SJSA1 (cell line): ENCODE results near the gene LTC4S. TPM values are rescaled to one million over a fixed set of nuclear protein-coding genes. Genes with fewer than 3 reads are reported as not detected.
"Not testable (repeated sequence)": the region's sequence is repeated elsewhere in the genome, so short reads cannot be mapped to it uniquely, and the experiment has no call there.

Experiments used
- DNase-seq, 2 experiments: peaks; one replicate each; pipeline ENCODE4 v3.0.0-alpha.2; 2015 to 2020; ENCODE audit warnings: low spot score in 2 of 2, low read depth in 1 of 2
- H3K27ac ChIP-seq: fragments of 250-450 bp; sonication (Bioruptor Pico); 2 replicates; pipeline ENCODE4 v1.5.1; 2020; ENCODE audit warnings: mild to moderate bottlenecking, moderate library complexity
- H3K27me3 ChIP-seq: fragments of 250-450 bp; sonication (Bioruptor Pico); replicated peaks from 2 replicates; pipeline ENCODE4 v1.5.1; 2020; ENCODE audit warnings: mild to moderate bottlenecking, moderate library complexity
- H3K36me3 ChIP-seq: fragments of 250-450 bp; sonication (Bioruptor Pico); 2 replicates; pipeline ENCODE4 v1.5.1; 2020; ENCODE audit warnings: mild to moderate bottlenecking
- H3K4me1 ChIP-seq: fragments of 250-450 bp; sonication (Bioruptor Pico); replicated peaks from 2 replicates; pipeline ENCODE4 v1.6.1; 2021; ENCODE audit warnings: mild to moderate bottlenecking
- H3K4me3 ChIP-seq: fragments of 250-450 bp; sonication (Bioruptor Pico); 2 replicates; pipeline ENCODE4 v1.5.1; 2020; ENCODE audit warnings: mild to moderate bottlenecking
- H3K9me3 ChIP-seq: fragments of 250-450 bp; sonication (Bioruptor Pico); replicated peaks from 2 replicates; pipeline ENCODE4 v1.5.1; 2020; ENCODE audit warnings: mild to moderate bottlenecking
- total RNA-seq: library from RNA; depleted of rRNA; stranded (reverse); fragments of >200 nt; shearing (Covaris generic); gene quantifications from 2 replicates; pipeline ENCODE4 v1.2.3, GENCODE V29; 2014

LTC4S gene
- total RNA-seq, 1 experiment from 2014 or later: 0.68 TPM

- H3K4me3 ChIP-seq: no peak overlapping the region
- no peaks in the 10 kb centered on the region for H3K4me1 ChIP-seq
- no peaks in the 10 kb centered on the region for H3K9me3 ChIP-seq
- peaks cover 73% of the 10 kb centered on the region for H3K36me3 ChIP-seq
- H3K27ac ChIP-seq: no peak overlapping the region
- no peak for DNase-seq
- H3K27me3 ChIP-seq: no peaks in the 10 kb centered on the region
These were observed 16.3 kb upstream of the LTC4S start for GRCh38 chr5:179777456-179777855.

GRCh38 chr5:179777909-179778308 lies 15.9 kb upstream of the LTC4S start:
- H3K27me3 ChIP-seq: no peaks in the 10 kb centered on the region
- no peaks in the 10 kb centered on the region for H3K9me3 ChIP-seq
- no peaks in the 10 kb centered on the region for H3K4me1 ChIP-seq
- DNase-seq: no peak
- peaks cover 68% of the 10 kb centered on the region for H3K36me3 ChIP-seq
- H3K4me3 ChIP-seq: no peak overlapping the region
- no peak overlapping the region for H3K27ac ChIP-seq

GRCh38 chr5:179778591-179778990 lies 15.2 kb upstream of the LTC4S start:
- peaks cover 61% of the 10 kb centered on the region for H3K36me3 ChIP-seq
- no peak overlapping the region for H3K4me3 ChIP-seq
- no peaks in the 10 kb centered on the region for H3K9me3 ChIP-seq
- no peaks in the 10 kb centered on the region for H3K4me1 ChIP-seq
- DNase-seq: no peak
- no peak overlapping the region for H3K27ac ChIP-seq
- no peaks in the 10 kb centered on the region for H3K27me3 ChIP-seq

GRCh38 chr5:179779826-179780225 lies 14.0 kb upstream of the LTC4S start:
- Histone ChIP-seq H3K4me3 (no peak overlapping the region), H3K9me3 (no peaks in the 10 kb centered on the region), H3K4me1 (no peaks in the 10 kb centered on the region), H3K27me3 (no peaks in the 10 kb centered on the region), H3K27ac (no peak overlapping the region), H3K36me3 (peaks cover 49% of the 10 kb centered on the region)
- no peak for DNase-seq

- Histone ChIP-seq H3K27me3 (no peaks in the 10 kb centered on the region), H3K9me3 (no peaks in the 10 kb centered on the region), H3K4me1 (no peaks in the 10 kb centered on the region), H3K36me3 (peaks cover 43% of the 10 kb centered on the region), H3K27ac (no peak overlapping the region), H3K4me3 (no peak overlapping the region)
- no peak for DNase-seq
These were observed 13.4 kb upstream of the LTC4S start for GRCh38 chr5:179780362-179780761.

GRCh38 chr5:179781846-179782245 lies 11.9 kb upstream of the LTC4S start:
- Histone ChIP-seq H3K27ac (no peak overlapping the region), H3K4me3 (no peak overlapping the region), H3K4me1 (no peaks in the 10 kb centered on the region), H3K27me3 (no peaks in the 10 kb centered on the region), H3K36me3 (peaks cover 30% of the 10 kb centered on the region), H3K9me3 (no peaks in the 10 kb centered on the region)
- DNase-seq: no peak

GRCh38 chr5:179783128-179783527 lies 10.7 kb upstream of the LTC4S start:
- H3K36me3 ChIP-seq: peaks cover 19% of the 10 kb centered on the region
- no peaks in the 10 kb centered on the region for H3K27me3 ChIP-seq
- H3K4me3 ChIP-seq: no peak overlapping the region
- H3K4me1 ChIP-seq: no peaks in the 10 kb centered on the region
- no peak for DNase-seq
- H3K9me3 ChIP-seq: no peaks in the 10 kb centered on the region
- no peak overlapping the region for H3K27ac ChIP-seq

GRCh38 chr5:179786861-179787260 lies 6.9 kb upstream of the LTC4S start:
- Histone ChIP-seq H3K36me3 (no peaks in the 10 kb centered on the region), H3K9me3 (no peaks in the 10 kb centered on the region), H3K4me1 (no peaks in the 10 kb centered on the region), H3K27ac (no peak overlapping the region), H3K27me3 (no peaks in the 10 kb centered on the region), H3K4me3 (no peak overlapping the region)
- no peak for DNase-seq

- no peak for DNase-seq
- no peaks in the 10 kb centered on the region for H3K4me1 ChIP-seq
- H3K36me3 ChIP-seq: no peaks in the 10 kb centered on the region
- H3K4me3 ChIP-seq: no peak overlapping the region
- H3K27ac ChIP-seq: no peak overlapping the region
- no peaks in the 10 kb centered on the region for H3K27me3 ChIP-seq
- no peaks in the 10 kb centered on the region for H3K9me3 ChIP-seq
These were observed 5.5 kb upstream of the LTC4S start for GRCh38 chr5:179788193-179788854.

GRCh38 chr5:179789278-179789677 lies 4.5 kb upstream of the LTC4S start:
- H3K9me3 ChIP-seq, H3K4me1 ChIP-seq, H3K27ac ChIP-seq, H3K27me3 ChIP-seq, DNase-seq, H3K4me3 ChIP-seq, H3K36me3 ChIP-seq: not testable (repeated sequence)

GRCh38 chr5:179791881-179792611 lies 1.7 kb upstream of the LTC4S start:
- Histone ChIP-seq H3K4me3 (no peak overlapping the region), H3K4me1 (peaks cover 15% of the 10 kb centered on the region), H3K9me3 (no peaks in the 10 kb centered on the region), H3K36me3 (peaks cover 10% of the 10 kb centered on the region), H3K27me3 (no peaks in the 10 kb centered on the region), H3K27ac (no peak overlapping the region)
- DNase-seq: no peak

- DNase-seq: no peak
- no peaks in the 10 kb centered on the region for H3K9me3 ChIP-seq
These were observed 946 bp upstream of the LTC4S start for GRCh38 chr5:179792612-179793467.

GRCh38 chr5:179794171-179794570 lies 385 bp downstream of the LTC4S start:
- H3K4me3 ChIP-seq: no peak overlapping the region
- no peak overlapping the region for H3K27ac ChIP-seq
- H3K27me3 ChIP-seq: no peaks in the 10 kb centered on the region
- DNase-seq: no peak
- H3K36me3 ChIP-seq: peaks cover 31% of the 10 kb centered on the region
- peaks cover 15% of the 10 kb centered on the region for H3K4me1 ChIP-seq
- H3K9me3 ChIP-seq: no peaks in the 10 kb centered on the region

More at GRCh38 chr5:179792612-179793467, 946 bp upstream of the LTC4S start:
- Histone ChIP-seq H3K27me3 (no peaks in the 10 kb centered on the region), H3K4me3 (no peak overlapping the region), H3K36me3 (peaks cover 18% of the 10 kb centered on the region), H3K4me1 (peaks cover 15% of the 10 kb centered on the region), H3K27ac (no peak overlapping the region)

- H3K4me1 ChIP-seq: peaks cover 15% of the 10 kb centered on the region
- no peak overlapping the region for H3K27ac ChIP-seq
- no peak for DNase-seq
- H3K36me3 ChIP-seq: peaks cover 35% of the 10 kb centered on the region
- H3K4me3 ChIP-seq: no peak overlapping the region
- H3K27me3 ChIP-seq: no peaks in the 10 kb centered on the region
- H3K9me3 ChIP-seq: no peaks in the 10 kb centered on the region
These were observed 789 bp downstream of the LTC4S start for GRCh38 chr5:179794575-179794974.
